ENCODE data around the gene ZFPM1. TPM values are rescaled to one million over a fixed set of nuclear protein-coding genes. Genes with fewer than 3 reads are reported as not detected.

Gene ZFPM1
- total and polyA plus RNA-seq, 2 experiments from 2014 or later = 0.53 to 2.2 TPM

DNA sequence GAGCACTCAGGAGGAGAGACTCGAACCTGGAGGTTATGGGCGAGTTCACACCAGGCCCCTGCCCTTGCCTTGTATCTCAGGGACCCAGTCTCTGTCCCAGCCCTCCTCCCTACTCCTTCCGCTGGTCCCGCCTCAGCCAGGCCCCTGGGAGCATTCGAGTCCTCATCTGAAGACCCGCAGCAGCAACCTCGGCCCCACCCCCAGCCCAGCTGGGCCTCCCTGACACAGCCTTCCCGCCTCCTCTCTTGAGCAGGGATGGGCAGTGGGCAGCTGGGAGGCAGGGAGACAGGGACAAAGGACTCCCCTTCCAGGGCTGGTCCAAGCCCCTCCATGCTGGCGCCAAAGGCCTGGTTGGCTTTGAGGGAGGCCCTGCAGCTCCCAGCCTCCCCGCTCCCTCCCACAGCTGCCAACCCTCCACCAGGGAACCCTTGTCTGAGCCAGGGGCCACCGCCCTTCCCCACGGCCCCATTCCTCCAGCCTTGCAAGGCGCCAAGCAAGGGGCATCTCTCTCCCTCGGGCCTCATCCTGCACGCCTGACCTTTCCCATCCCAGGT is 101.7 kb downstream of the ZFPM1 start:
- Histone ChIP-seq H3F3A (replicated peaks; ENCODE audit: low read depth) (no peaks in the 10 kb centered on the region), H3K9me2 (ENCODE audit: insufficient read depth) (no peaks in the 10 kb centered on the region), H3K79me2 (replicated peaks; ENCODE audit: insufficient read depth) (no peaks in the 10 kb centered on the region), H3K27ac (ENCODE audit: low read depth) (no peak overlapping the region), H3K4me1 (ENCODE audit: insufficient read depth) (no peaks in the 10 kb centered on the region), H3K27me3 (ENCODE audit: insufficient read depth) (no peaks in the 10 kb centered on the region), H3K4me2 (no peak overlapping the region), H3K4me3 (no peak overlapping the region), H2AFZ (no peak overlapping the region), H3K36me3 (ENCODE audit: insufficient read depth) (no peaks in the 10 kb centered on the region), H4K20me1 (replicated peaks; ENCODE audit: insufficient read depth) (no peaks in the 10 kb centered on the region)
- H3K36me3 Mint-ChIP-seq (ENCODE audit: low read depth) = peaks cover 3% of the 10 kb centered on the region; the same call in 1 of the 3 replicates
- peaks cover 3% of the 10 kb centered on the region; the same call in 1 of the 3 replicates for H3K9me3 Mint-ChIP-seq
- no peak overlapping the region for H3K27ac Mint-ChIP-seq
- peak; percentile 17 for ATAC-seq
- no peak overlapping the region for H3K4me3 Mint-ChIP-seq
- DNase-seq (ENCODE audit: low spot score) = no peak
- H3K4me1 Mint-ChIP-seq = peaks cover 3% of the 10 kb centered on the region; the same call in 2 of the 3 replicates
- H3K27me3 Mint-ChIP-seq (ENCODE audit: insufficient read depth, low read depth, poor library complexity) = peaks cover 18% of the 10 kb centered on the region
- TF ChIP-seq, protein P1, sequence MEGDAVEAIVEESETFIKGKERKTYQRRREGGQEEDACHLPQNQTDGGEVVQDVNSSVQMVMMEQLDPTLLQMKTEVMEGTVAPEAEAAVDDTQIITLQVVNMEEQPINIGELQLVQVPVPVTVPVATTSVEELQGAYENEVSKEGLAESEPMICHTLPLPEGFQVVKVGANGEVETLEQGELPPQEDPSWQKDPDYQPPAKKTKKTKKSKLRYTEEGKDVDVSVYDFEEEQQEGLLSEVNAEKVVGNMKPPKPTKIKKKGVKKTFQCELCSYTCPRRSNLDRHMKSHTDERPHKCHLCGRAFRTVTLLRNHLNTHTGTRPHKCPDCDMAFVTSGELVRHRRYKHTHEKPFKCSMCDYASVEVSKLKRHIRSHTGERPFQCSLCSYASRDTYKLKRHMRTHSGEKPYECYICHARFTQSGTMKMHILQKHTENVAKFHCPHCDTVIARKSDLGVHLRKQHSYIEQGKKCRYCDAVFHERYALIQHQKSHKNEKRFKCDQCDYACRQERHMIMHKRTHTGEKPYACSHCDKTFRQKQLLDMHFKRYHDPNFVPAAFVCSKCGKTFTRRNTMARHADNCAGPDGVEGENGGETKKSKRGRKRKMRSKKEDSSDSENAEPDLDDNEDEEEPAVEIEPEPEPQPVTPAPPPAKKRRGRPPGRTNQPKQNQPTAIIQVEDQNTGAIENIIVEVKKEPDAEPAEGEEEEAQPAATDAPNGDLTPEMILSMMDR (conservative IDR thresholded peaks at IDR 0.05; ENCODE audit: low read depth in 2 of 2) = no peak
- no peak for TF ChIP-seq EZH2 (IDR thresholded peaks at IDR 0.05; ENCODE audit: low read depth, unreplicated experiment)

DNA sequence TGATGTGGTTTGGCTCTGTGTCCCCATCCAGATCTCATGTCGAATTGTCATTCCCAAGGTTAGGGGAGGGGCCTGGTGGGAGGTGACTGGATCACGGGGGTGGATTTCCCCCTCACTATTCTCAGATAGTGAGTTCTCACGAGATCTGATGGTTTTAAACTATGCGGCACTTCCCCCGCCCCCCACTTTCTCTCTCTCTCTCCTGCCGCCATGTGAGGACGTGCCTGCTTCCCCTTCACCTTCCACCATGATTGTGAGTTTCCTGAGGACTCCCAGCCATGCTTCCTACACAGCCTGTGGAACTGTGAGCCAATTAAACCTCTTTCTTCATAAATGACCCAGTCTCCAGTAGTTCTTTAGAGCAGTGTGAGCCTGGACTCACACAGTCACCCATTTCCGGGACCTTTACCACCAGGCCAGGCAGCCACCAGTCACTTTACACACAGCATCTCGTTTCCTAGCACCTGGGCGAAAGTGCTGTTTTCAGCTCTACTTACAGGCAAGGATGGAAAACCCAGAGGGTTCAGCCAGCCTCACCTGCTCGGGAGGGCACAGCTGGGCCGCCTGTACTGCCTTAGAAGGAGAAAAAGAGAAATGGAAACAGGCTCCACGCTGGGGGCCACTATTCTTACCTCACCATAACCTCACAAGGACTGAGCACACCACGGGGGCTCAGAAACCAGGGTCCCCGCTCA is 103.4 kb downstream of the ZFPM1 start:
- no peak overlapping the region for H3K4me3 ChIP-seq
- no peak overlapping the region for H2AFZ ChIP-seq
- no peak overlapping the region for H3K4me2 ChIP-seq
- no peaks in the 10 kb centered on the region for H3K36me3 ChIP-seq (ENCODE audit: insufficient read depth)
- no peaks in the 10 kb centered on the region for H3K79me2 ChIP-seq (replicated peaks; ENCODE audit: insufficient read depth)
- H3K4me1 ChIP-seq (ENCODE audit: insufficient read depth) = no peaks in the 10 kb centered on the region
- no peaks in the 10 kb centered on the region for H3K9me2 ChIP-seq (ENCODE audit: insufficient read depth)
- H3K27ac Mint-ChIP-seq = no peak overlapping the region
- no peaks in the 10 kb centered on the region for H3K27me3 ChIP-seq (ENCODE audit: insufficient read depth)
- peaks cover 5% of the 10 kb centered on the region for H3K4me1 Mint-ChIP-seq
- peaks cover 18% of the 10 kb centered on the region for H3K27me3 Mint-ChIP-seq (ENCODE audit: insufficient read depth, low read depth, poor library complexity)
- peaks cover 3% of the 10 kb centered on the region; the same call in 1 of the 3 replicates for H3K36me3 Mint-ChIP-seq (ENCODE audit: low read depth)
- H3K4me3 Mint-ChIP-seq = no peak overlapping the region
- DNase-seq (ENCODE audit: low spot score) (no peak), ATAC-seq (no peak)
- H3F3A ChIP-seq (replicated peaks; ENCODE audit: low read depth) = no peaks in the 10 kb centered on the region; the same call in 1 of the 2 replicates
- H3K27ac ChIP-seq (ENCODE audit: low read depth) = no peak overlapping the region
- H3K9me3 Mint-ChIP-seq = peaks cover 3% of the 10 kb centered on the region; the same call in 1 of the 3 replicates
- H4K20me1 ChIP-seq (replicated peaks; ENCODE audit: insufficient read depth) = no peaks in the 10 kb centered on the region
- no peak for TF ChIP-seq ZNF331 (CRISPR knock-in tag; IDR thresholded peaks at IDR 0.05; ENCODE audit: low read depth)
- TF ChIP-seq, protein P2, sequence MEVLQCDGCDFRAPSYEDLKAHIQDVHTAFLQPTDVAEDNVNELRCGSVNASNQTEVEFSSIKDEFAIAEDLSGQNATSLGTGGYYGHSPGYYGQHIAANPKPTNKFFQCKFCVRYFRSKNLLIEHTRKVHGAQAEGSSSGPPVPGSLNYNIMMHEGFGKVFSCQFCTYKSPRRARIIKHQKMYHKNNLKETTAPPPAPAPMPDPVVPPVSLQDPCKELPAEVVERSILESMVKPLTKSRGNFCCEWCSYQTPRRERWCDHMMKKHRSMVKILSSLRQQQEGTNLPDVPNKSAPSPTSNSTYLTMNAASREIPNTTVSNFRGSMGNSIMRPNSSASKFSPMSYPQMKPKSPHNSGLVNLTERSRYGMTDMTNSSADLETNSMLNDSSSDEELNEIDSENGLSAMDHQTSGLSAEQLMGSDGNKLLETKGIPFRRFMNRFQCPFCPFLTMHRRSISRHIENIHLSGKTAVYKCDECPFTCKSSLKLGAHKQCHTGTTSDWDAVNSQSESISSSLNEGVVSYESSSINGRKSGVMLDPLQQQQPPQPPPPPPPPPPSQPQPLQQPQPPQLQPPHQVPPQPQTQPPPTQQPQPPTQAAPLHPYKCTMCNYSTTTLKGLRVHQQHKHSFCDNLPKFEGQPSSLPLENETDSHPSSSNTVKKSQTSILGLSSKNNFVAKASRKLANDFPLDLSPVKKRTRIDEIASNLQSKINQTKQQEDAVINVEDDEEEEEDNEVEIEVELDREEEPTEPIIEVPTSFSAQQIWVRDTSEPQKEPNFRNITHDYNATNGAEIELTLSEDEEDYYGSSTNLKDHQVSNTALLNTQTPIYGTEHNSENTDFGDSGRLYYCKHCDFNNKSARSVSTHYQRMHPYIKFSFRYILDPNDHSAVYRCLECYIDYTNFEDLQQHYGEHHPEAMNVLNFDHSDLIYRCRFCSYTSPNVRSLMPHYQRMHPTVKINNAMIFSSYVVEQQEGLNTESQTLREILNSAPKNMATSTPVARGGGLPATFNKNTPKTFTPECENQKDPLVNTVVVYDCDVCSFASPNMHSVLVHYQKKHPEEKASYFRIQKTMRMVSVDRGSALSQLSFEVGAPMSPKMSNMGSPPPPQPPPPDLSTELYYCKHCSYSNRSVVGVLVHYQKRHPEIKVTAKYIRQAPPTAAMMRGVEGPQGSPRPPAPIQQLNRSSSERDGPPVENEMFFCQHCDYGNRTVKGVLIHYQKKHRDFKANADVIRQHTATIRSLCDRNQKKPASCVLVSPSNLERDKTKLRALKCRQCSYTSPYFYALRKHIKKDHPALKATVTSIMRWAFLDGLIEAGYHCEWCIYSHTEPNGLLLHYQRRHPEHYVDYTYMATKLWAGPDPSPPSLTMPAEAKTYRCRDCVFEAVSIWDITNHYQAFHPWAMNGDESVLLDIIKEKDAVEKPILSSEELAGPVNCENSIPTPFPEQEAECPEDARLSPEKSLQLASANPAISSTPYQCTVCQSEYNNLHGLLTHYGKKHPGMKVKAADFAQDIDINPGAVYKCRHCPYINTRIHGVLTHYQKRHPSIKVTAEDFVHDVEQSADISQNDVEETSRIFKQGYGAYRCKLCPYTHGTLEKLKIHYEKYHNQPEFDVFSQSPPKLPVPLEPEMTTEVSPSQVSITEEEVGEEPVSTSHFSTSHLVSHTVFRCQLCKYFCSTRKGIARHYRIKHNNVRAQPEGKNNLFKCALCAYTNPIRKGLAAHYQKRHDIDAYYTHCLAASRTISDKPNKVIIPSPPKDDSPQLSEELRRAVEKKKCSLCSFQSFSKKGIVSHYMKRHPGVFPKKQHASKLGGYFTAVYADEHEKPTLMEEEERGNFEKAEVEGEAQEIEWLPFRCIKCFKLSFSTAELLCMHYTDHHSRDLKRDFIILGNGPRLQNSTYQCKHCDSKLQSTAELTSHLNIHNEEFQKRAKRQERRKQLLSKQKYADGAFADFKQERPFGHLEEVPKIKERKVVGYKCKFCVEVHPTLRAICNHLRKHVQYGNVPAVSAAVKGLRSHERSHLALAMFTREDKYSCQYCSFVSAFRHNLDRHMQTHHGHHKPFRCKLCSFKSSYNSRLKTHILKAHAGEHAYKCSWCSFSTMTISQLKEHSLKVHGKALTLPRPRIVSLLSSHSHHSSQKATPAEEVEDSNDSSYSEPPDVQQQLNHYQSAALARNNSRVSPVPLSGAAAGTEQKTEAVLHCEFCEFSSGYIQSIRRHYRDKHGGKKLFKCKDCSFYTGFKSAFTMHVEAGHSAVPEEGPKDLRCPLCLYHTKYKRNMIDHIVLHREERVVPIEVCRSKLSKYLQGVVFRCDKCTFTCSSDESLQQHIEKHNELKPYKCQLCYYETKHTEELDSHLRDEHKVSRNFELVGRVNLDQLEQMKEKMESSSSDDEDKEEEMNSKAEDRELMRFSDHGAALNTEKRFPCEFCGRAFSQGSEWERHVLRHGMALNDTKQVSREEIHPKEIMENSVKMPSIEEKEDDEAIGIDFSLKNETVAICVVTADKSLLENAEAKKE (CRISPR knock-in tag; IDR thresholded peaks at IDR 0.05) = no peak
- TF ChIP-seq, protein P1 (conservative IDR thresholded peaks at IDR 0.05; ENCODE audit: low read depth in 2 of 2) = no peak
- TF ChIP-seq CREB1 (CRISPR knock-in tag; IDR thresholded peaks at IDR 0.05; ENCODE audit: low read depth) = no peak

Data from GM23338 (cell line).